Uterus (tissue), 2 donors: ENCODE results near the gene FKBP5.

Source experiments
- POLR2A ChIP-seq, 2 donors: fragments of 450-650 bp; IDR thresholded peaks; one replicate each; pipeline ENCODE4 v1.6.1; 2016; ENCODE audit warnings: antibody characterized with exemption in 2 of 2, mild to moderate bottlenecking in 1 of 2, moderate library complexity in 1 of 2
- TF ChIP-seq, protein P1 (sequence below), 4 experiments: fragments of 200-600 bp in 2 of 4; fragments of 450-650 bp in 2 of 4; sonication (generic) in 2 of 4; IDR thresholded peaks; one replicate each; pipeline ENCODE4 v1.5.1; 2016 to 2019; ENCODE audit warnings: antibody characterized with exemption in 4 of 4, mild to moderate bottlenecking in 2 of 4, moderate library complexity in 1 of 4

- TF ChIP-seq, protein P1, sequence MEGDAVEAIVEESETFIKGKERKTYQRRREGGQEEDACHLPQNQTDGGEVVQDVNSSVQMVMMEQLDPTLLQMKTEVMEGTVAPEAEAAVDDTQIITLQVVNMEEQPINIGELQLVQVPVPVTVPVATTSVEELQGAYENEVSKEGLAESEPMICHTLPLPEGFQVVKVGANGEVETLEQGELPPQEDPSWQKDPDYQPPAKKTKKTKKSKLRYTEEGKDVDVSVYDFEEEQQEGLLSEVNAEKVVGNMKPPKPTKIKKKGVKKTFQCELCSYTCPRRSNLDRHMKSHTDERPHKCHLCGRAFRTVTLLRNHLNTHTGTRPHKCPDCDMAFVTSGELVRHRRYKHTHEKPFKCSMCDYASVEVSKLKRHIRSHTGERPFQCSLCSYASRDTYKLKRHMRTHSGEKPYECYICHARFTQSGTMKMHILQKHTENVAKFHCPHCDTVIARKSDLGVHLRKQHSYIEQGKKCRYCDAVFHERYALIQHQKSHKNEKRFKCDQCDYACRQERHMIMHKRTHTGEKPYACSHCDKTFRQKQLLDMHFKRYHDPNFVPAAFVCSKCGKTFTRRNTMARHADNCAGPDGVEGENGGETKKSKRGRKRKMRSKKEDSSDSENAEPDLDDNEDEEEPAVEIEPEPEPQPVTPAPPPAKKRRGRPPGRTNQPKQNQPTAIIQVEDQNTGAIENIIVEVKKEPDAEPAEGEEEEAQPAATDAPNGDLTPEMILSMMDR (IDR thresholded peaks at IDR 0.05): no peak
- TF ChIP-seq POLR2A (IDR thresholded peaks at IDR 0.05): no peak
Observed at GRCh38 chr6:35668096-35668495, 20.6 kb downstream of the FKBP5 start.
